OCI-LY7 (cell line): ENCODE data around the gene RUFY3.

Source experiments
- CTCF ChIP-seq: fragments of 200-600 bp; sonication (generic); conservative IDR thresholded peaks from 2 replicates; pipeline ENCODE4 v1.5.1; 2014; ENCODE audit warnings: mild to moderate bottlenecking, antibody characterized with exemption, low read length, moderate library complexity, mixed read lengths
- EZH2phosphoT487 ChIP-seq: fragments of 200-600 bp; sonication (generic); IDR thresholded peaks from 2 replicates; pipeline ENCODE4 v1.6.1; 2018; ENCODE audit warnings: low read depth, borderline replicate concordance, mild to moderate bottlenecking, mixed run types, antibody characterized with exemption, low read length, moderate library complexity, mixed read lengths

DNA sequence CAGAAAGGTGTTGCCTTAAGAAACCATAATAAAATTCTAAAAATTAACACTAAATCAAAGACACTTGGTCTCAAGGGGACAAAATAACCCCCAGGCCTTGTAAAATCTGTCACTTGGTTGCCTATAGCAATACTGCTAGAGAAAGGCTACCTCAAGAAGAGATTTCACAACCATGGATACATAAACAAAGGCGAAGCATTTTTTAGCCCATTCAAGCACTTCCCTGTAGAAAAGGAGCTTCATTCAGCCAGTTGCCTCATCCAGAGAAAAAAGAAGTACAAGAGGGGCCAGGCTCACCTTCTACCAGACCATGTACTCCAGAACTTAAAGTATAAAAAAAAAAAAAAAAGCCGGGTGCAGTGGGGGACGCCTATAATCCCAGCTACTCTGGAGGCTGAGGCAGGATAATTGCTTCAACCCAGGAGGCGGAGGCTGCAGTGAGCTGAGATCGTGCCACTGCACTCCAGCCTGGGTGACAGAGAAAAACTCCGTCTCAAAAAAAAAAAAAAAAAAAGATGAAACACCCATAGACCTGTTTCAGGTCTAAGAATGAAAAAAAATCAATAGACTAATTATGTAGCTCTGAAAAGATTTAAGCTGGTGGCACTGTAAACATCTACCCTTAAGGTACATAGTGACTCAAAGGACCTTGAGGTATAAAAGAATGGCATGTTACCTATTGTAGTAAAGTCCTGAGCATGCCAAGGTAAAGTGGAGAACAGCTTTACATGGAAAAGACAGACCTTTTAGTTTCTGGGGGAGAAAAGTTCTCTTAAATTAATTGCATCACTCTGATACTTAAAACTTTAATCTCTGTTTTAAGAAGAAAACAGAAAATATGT lies 18.0 kb downstream of the RUFY3 start:
- no peak for TF ChIP-seq CTCF
- TF ChIP-seq EZH2phosphoT487 = no peak
